ENCODE measurements around the gene MAPKBP1. TPM values are rescaled to one million over a fixed set of nuclear protein-coding genes. Genes with fewer than 3 reads are reported as not detected.
A peak's percentile ranks its signal among the peaks of the same experiment; 100 is the strongest.

Gene MAPKBP1
- total and polyA plus RNA-seq, 7 experiments from 2014 or later = 3.0 to 44.7 (median 37.2) TPM

- Histone ChIP-seq H3K27ac (ENCODE audit: low read depth, low read length) (no peak overlapping the region), H3K9me3 (ENCODE audit: control insufficient read depth in 2 of 3, low read length in 3 of 3) (no peaks in the 10 kb centered on the region), H3K4me1 (ENCODE audit: control insufficient read depth in 2 of 2, insufficient read depth in 2 of 2, low read length in 2 of 2) (peaks cover 8 to 10% of the 10 kb centered on the region in 2 donors), H3K36me3 (ENCODE audit: control insufficient read depth in 2 of 3, insufficient read depth in 3 of 3, low read length in 3 of 3) (no peaks in the 10 kb centered on the region), H3K27me3 (ENCODE audit: control insufficient read depth in 2 of 2, insufficient read depth in 2 of 2, low read length in 2 of 2) (no peaks in the 10 kb centered on the region), H3K4me3 (ENCODE audit: low read length) (no peak overlapping the region)
- intact Hi-C loops (cut with micrococcal nuclease) = loop anchor here (2.0 kb wide), 2 partner anchors 15 to 17 kb away; partner anchors contain the start of gene MAPKBP1 (in 1 of the 2)
- CTCF ChIA-PET = no interaction called here
- no peak for DNase-seq
- Mint-ChIP-seq H3K4me1 (peaks cover 58 to 83% (median 67%) of the 10 kb centered on the region in 7 donors), H3K9me3 (no peaks in the 10 kb centered on the region), H3K4me3 (peak overlapping the region in 1 of 10 donors; percentile 59), H3K27me3 (no peaks in the 10 kb centered on the region), H3K36me3 (peaks cover 0 to 2% (median 0%) of the 10 kb centered on the region in 5 donors), H3K27ac (no peak overlapping the region)
- no peak for ATAC-seq
- POLR2A ChIA-PET = interaction anchor here (0.6 kb wide), 1 partner anchor 97 kb away, joined by 4 read pairs; no protein-coding TSS in a partner anchor
Measured at GRCh38 chr15:41792000-41792637, 17.8 kb downstream of the MAPKBP1 start.

- Mint-ChIP-seq H3K27ac (peak overlapping the region in 1 of 9 donors; percentile 38), H3K36me3 (peaks cover 0 to 2% (median 0%) of the 10 kb centered on the region in 5 donors), H3K27me3 (no peaks in the 10 kb centered on the region), H3K4me3 (no peak overlapping the region), H3K9me3 (no peaks in the 10 kb centered on the region), H3K4me1 (peaks cover 50 to 74% (median 62%) of the 10 kb centered on the region in 7 donors)
- ChIA-PET CTCF (interaction anchor here (0.6 to 2.7 kb wide), 3 partner anchors 18 to 912 kb away, joined by 3 to 8 read pairs (median 4); partner anchors contain the start of gene MAPKBP1), POLR2A (no interaction called here)
- Histone ChIP-seq H3K9me3 (ENCODE audit: control insufficient read depth in 2 of 3, low read length in 3 of 3) (no peaks in the 10 kb centered on the region), H3K4me1 (ENCODE audit: control insufficient read depth in 2 of 2, insufficient read depth in 2 of 2, low read length in 2 of 2) (peaks cover 8 to 10% of the 10 kb centered on the region in 2 donors), H3K4me3 (ENCODE audit: low read length) (no peak overlapping the region), H3K36me3 (ENCODE audit: control insufficient read depth in 2 of 3, insufficient read depth in 3 of 3, low read length in 3 of 3) (peaks cover 0 to 3% (median 0%) of the 10 kb centered on the region in 3 experiments), H3K27me3 (ENCODE audit: control insufficient read depth in 2 of 2, insufficient read depth in 2 of 2, low read length in 2 of 2) (no peaks in the 10 kb centered on the region), H3K27ac (ENCODE audit: low read depth, low read length) (no peak overlapping the region)
- no peak for DNase-seq
- intact Hi-C loops (cut with micrococcal nuclease) = no loop called here
- no peak for ATAC-seq
Measured at GRCh38 chr15:41794081-41794480, 19.8 kb downstream of the MAPKBP1 start.

GRCh38 chr15:41795996-41796856, 21.9 kb downstream of the MAPKBP1 start:
- H3K4me1 ChIP-seq (ENCODE audit: control insufficient read depth in 2 of 2, insufficient read depth in 2 of 2, low read length in 2 of 2) = peaks cover 0 to 3% of the 10 kb centered on the region in 2 donors
- H3K4me1 Mint-ChIP-seq = peaks cover 28 to 52% (median 40%) of the 10 kb centered on the region in 7 donors
- peak overlapping the region in 3 of 10 donors; percentile 11 to 33 (median 27) for H3K4me3 Mint-ChIP-seq
- H3K4me3 ChIP-seq (ENCODE audit: low read length) = no peak overlapping the region
- no peaks in the 10 kb centered on the region for H3K9me3 Mint-ChIP-seq
- POLR2A ChIA-PET = interaction anchor here (0.6 to 1.1 kb wide), 2 partner anchors 22 to 184 kb away, joined by 3 to 5 read pairs; partner anchors contain the start of gene MAPKBP1
- H3K9me3 ChIP-seq (ENCODE audit: control insufficient read depth in 2 of 3, low read length in 3 of 3) = no peaks in the 10 kb centered on the region
- no peaks in the 10 kb centered on the region for H3K27me3 ChIP-seq (ENCODE audit: control insufficient read depth in 2 of 2, insufficient read depth in 2 of 2, low read length in 2 of 2)
- peak overlapping the region in 5 of 9 donors; percentile 63 to 79 (median 75) for H3K27ac Mint-ChIP-seq
- H3K36me3 ChIP-seq (ENCODE audit: control insufficient read depth in 2 of 3, insufficient read depth in 3 of 3, low read length in 3 of 3) = peaks cover 0 to 22% (median 0%) of the 10 kb centered on the region in 3 experiments
- ATAC-seq (no peak), DNase-seq (no peak)
- intact Hi-C loops (cut with micrococcal nuclease) = no loop called here
- CTCF ChIA-PET = interaction anchor here (0.5 to 2.7 kb wide), 4 partner anchors 13 to 23 kb away, joined by 3 to 8 read pairs (median 6); partner anchors contain the start of gene MAPKBP1
- H3K27me3 Mint-ChIP-seq = no peaks in the 10 kb centered on the region
- H3K36me3 Mint-ChIP-seq = peaks cover 0 to 18% (median 9%) of the 10 kb centered on the region in 5 donors
- no peak overlapping the region for H3K27ac ChIP-seq (ENCODE audit: low read depth, low read length)

GRCh38 chr15:41797201-41797944, 23.1 kb downstream of the MAPKBP1 start:
- DNase-seq (no peak), ATAC-seq (no peak)
- H3K27me3 Mint-ChIP-seq = no peaks in the 10 kb centered on the region
- peak overlapping the region in 2 of 9 donors; percentile 34 to 42 for H3K27ac Mint-ChIP-seq
- no peak overlapping the region for H3K4me3 ChIP-seq (ENCODE audit: low read length)
- peaks cover 19 to 41% (median 29%) of the 10 kb centered on the region in 7 donors for H3K4me1 Mint-ChIP-seq
- no peaks in the 10 kb centered on the region for H3K27me3 ChIP-seq (ENCODE audit: control insufficient read depth in 2 of 2, insufficient read depth in 2 of 2, low read length in 2 of 2)
- H3K27ac ChIP-seq (ENCODE audit: low read depth, low read length) = no peak overlapping the region
- H3K9me3 ChIP-seq (ENCODE audit: control insufficient read depth in 2 of 3, low read length in 3 of 3) = no peaks in the 10 kb centered on the region
- H3K9me3 Mint-ChIP-seq = no peaks in the 10 kb centered on the region
- H3K4me3 Mint-ChIP-seq = no peak overlapping the region
- H3K36me3 ChIP-seq (ENCODE audit: control insufficient read depth in 2 of 3, insufficient read depth in 3 of 3, low read length in 3 of 3) = peaks cover 0 to 23% (median 0%) of the 10 kb centered on the region in 3 experiments
- CTCF ChIA-PET = interaction anchor here (0.5 to 0.7 kb wide), 2 partner anchors 12 to 18 kb away, joined by 3 to 6 read pairs; no protein-coding TSS in a partner anchor
- no peaks in the 10 kb centered on the region for H3K4me1 ChIP-seq (ENCODE audit: control insufficient read depth in 2 of 2, insufficient read depth in 2 of 2, low read length in 2 of 2)
- POLR2A ChIA-PET = interaction anchor here (1.1 kb wide), 1 partner anchor 23 kb away, joined by 5 read pairs; the partner anchor contains the start of gene MAPKBP1
- intact Hi-C loops (cut with micrococcal nuclease) = no loop called here
- peaks cover 0 to 21% (median 9%) of the 10 kb centered on the region in 5 donors for H3K36me3 Mint-ChIP-seq

- Histone ChIP-seq H3K27ac (ENCODE audit: low read depth, low read length) (no peak overlapping the region), H3K27me3 (ENCODE audit: control insufficient read depth in 2 of 2, insufficient read depth in 2 of 2, low read length in 2 of 2) (no peaks in the 10 kb centered on the region), H3K4me3 (ENCODE audit: low read length) (no peak overlapping the region), H3K9me3 (ENCODE audit: control insufficient read depth in 2 of 3, low read length in 3 of 3) (no peaks in the 10 kb centered on the region), H3K36me3 (ENCODE audit: control insufficient read depth in 2 of 3, insufficient read depth in 3 of 3, low read length in 3 of 3) (peaks cover 0 to 23% (median 0%) of the 10 kb centered on the region in 3 experiments), H3K4me1 (ENCODE audit: control insufficient read depth in 2 of 2, insufficient read depth in 2 of 2, low read length in 2 of 2) (no peaks in the 10 kb centered on the region)
- Mint-ChIP-seq H3K27ac (peak overlapping the region in 1 of 9 donors; percentile 21), H3K4me3 (no peak overlapping the region), H3K36me3 (peaks cover 0 to 21% (median 9%) of the 10 kb centered on the region in 5 donors), H3K27me3 (no peaks in the 10 kb centered on the region), H3K9me3 (no peaks in the 10 kb centered on the region), H3K4me1 (peaks cover 19 to 33% (median 27%) of the 10 kb centered on the region in 7 donors)
- POLR2A ChIA-PET = no interaction called here
- no peak for DNase-seq
- CTCF ChIA-PET = no interaction called here
- no peak for ATAC-seq
- intact Hi-C loops (cut with micrococcal nuclease) = no loop called here
Measured at GRCh38 chr15:41798607-41799487, 24.6 kb downstream of the MAPKBP1 start.

Measured in naive thymus-derived CD4-positive, alpha-beta T cell (primary cell).